HepG2 (cell line): ENCODE data around the gene ARMH3. TPM values are rescaled to one million over a fixed set of nuclear protein-coding genes. Genes with fewer than 3 reads are reported as not detected.
A peak's percentile ranks its signal among the peaks of the same experiment; 100 is the strongest.

Source experiments
- ATAC-seq: fragments of 200-7000 bp; cut with Tn5 transposase; 3 replicates; pipeline ENCODE4 v1.9.1; 2020; ENCODE audit warnings: mild to moderate bottlenecking, moderate library complexity
- BruUV-seq: library from RNA; stranded (reverse); fragments of 400-500 nt; replicated peaks from 2 replicates; lab custom pipeline; 2021; lab: Mats Ljungman, UMichigan
- CTCF ChIA-PET: fragments of 300-600 bp; formaldehyde crosslinking; extraction: SDS; loops from one replicate; lab custom pipeline; 2021; ENCODE audit warnings: low total read pairs, inconsistent platforms, low intra/inter-chr PET ratio; lab: Yijun Ruan, JAX
- POLR2A ChIA-PET: fragments of 350-600 bp; sonication (Branson Sonifier 250); formaldehyde crosslinking; loops from one replicate; lab custom pipeline; 2020; ENCODE audit warnings: antibody characterized with exemption, inconsistent platforms; lab: Yijun Ruan, JAX
- DNase-seq: peaks from one replicate; pipeline ENCODE4 v3.0.0-alpha.2; 2015; ENCODE audit warnings: low spot score
- FAIRE-seq: peaks from 3 replicates; lab custom pipeline; 2011; peaks lifted over from hg19 to GRCh38; lab: Jason Lieb, UNC
- H2AFZ ChIP-seq: one replicate; pipeline ENCODE4 v1.6.1; 2011; ENCODE audit warnings: low read length, inconsistent platforms
- H3K27ac ChIP-seq: fragments of 300-600 bp; 3 replicates; pipeline ENCODE4 v1.8.0; 2011; ENCODE audit warnings: mixed run types, mild to moderate bottlenecking, mixed read lengths, low read length, inconsistent platforms; ENCODE audit not compliant: insufficient read depth; ENCODE audit errors: extremely low read length
- H3K27me3 ChIP-seq, 2 experiments: fragments of 200-600 bp in 1 of 2; 2 replicates in 1 of 2; 3 replicates in 1 of 2; pipeline versions ENCODE4 v1.6.0 to v1.8.0; 2011; ENCODE audit warnings: low read length in 2 of 2, mild to moderate bottlenecking in 2 of 2, moderate library complexity in 2 of 2, inconsistent platforms in 1 of 2; ENCODE audit not compliant: insufficient read depth in 2 of 2, control insufficient read depth in 1 of 2
- H3K36me3 ChIP-seq, 2 experiments: fragments of 200-600 bp in 1 of 2; replicated peaks in 1 of 2; 2 replicates in 1 of 2; 3 replicates in 1 of 2; pipeline versions ENCODE4 v1.5.1 to v1.8.0; 2011; ENCODE audit warnings: low read length in 2 of 2, inconsistent platforms in 1 of 2; ENCODE audit not compliant: insufficient read depth in 2 of 2, control insufficient read depth in 1 of 2
- H3K4me1 ChIP-seq: 2 replicates; pipeline ENCODE4 v1.5.1; 2012; ENCODE audit warnings: low read length, inconsistent platforms; ENCODE audit not compliant: insufficient read depth
- H3K4me2 ChIP-seq: 2 replicates; pipeline ENCODE4 v1.6.0; 2011; ENCODE audit warnings: low read depth, low read length, inconsistent platforms
- H3K4me3 ChIP-seq, 3 experiments: fragments of 200-600 bp in 1 of 3; sonication (generic), shearing (Covaris generic) in 1 of 3; replicated peaks in 1 of 3; 2 replicates each; pipeline ENCODE4 v1.5.1; 2011 to 2016; ENCODE audit warnings: low read length in 3 of 3, inconsistent platforms in 2 of 3, low read depth in 2 of 3, mild to moderate bottlenecking in 2 of 3, control low read depth in 1 of 3, mixed read lengths in 1 of 3; ENCODE audit not compliant: insufficient read depth in 1 of 3
- H3K79me2 ChIP-seq: one replicate; pipeline ENCODE4 v1.6.1; 2011; ENCODE audit warnings: low read length, inconsistent platforms; ENCODE audit not compliant: insufficient read depth
- H3K9ac ChIP-seq: 2 replicates; pipeline ENCODE4 v1.6.0; 2011; ENCODE audit warnings: mild to moderate bottlenecking, low read depth, low read length, inconsistent platforms; ENCODE audit not compliant: insufficient read depth
- H3K9me3 ChIP-seq: 2 replicates; pipeline ENCODE4 v1.5.1; 2012; ENCODE audit warnings: mild to moderate bottlenecking, low read length
- H4K20me1 ChIP-seq: 2 replicates; pipeline ENCODE4 v1.6.0; 2011; ENCODE audit warnings: inconsistent platforms, mild to moderate bottlenecking, low read length, moderate library complexity; ENCODE audit not compliant: insufficient read depth
- AGO2 ChIP-seq: fragments of 200-400 bp; formaldehyde crosslinking; optimal IDR thresholded peaks from 2 replicates; pipeline ENCODE3; 2017; ENCODE audit warnings: mild to moderate bottlenecking, low read depth, low read length, moderate library complexity
- KDM5A ChIP-seq: fragments of 200-600 bp; sonication (generic); IDR thresholded peaks from 2 replicates; pipeline ENCODE4 v1.7.0; 2018; ENCODE audit warnings: antibody characterized with exemption, mild to moderate bottlenecking, low read length, borderline replicate concordance
- NR2F6 ChIP-seq, 2 experiments: IDR thresholded peaks; 2 replicates each; pipeline ENCODE4 v1.6.1; 2016; ENCODE audit warnings: antibody characterized with exemption in 1 of 2, mild to moderate bottlenecking in 1 of 2
- POLR2G ChIP-seq: fragments of 200-400 bp; formaldehyde crosslinking; IDR thresholded peaks from 2 replicates; pipeline ENCODE4 v1.6.1; 2018; ENCODE audit warnings: mild to moderate bottlenecking, low read depth, low read length, moderate library complexity
- SRY ChIP-seq: sonication (generic); formaldehyde crosslinking; IDR thresholded peaks from 2 replicates; pipeline ENCODE4 v1.8.0; 2022; ENCODE audit warnings: mild to moderate bottlenecking, missing genetic modification reagents
- TRIM24 ChIP-seq: sonication (generic); formaldehyde crosslinking; IDR thresholded peaks from 2 replicates; pipeline ENCODE4 v1.8.0; 2022; ENCODE audit warnings: mild to moderate bottlenecking, missing genetic modification reagents
- ZC3H13 ChIP-seq: sonication (generic); formaldehyde crosslinking; IDR thresholded peaks from 2 replicates; pipeline ENCODE4 v1.8.1; 2023; ENCODE audit warnings: mild to moderate bottlenecking, missing genetic modification reagents, moderate library complexity
- ZFP36 ChIP-seq: fragments of 150-350 bp; IDR thresholded peaks from 2 replicates; pipeline ENCODE4 v1.6.1; 2018; ENCODE audit warnings: borderline replicate concordance, low read length, low read depth; ENCODE audit not compliant: partially characterized antibody
- ZNF121 ChIP-seq: sonication (generic); formaldehyde crosslinking; IDR thresholded peaks from 2 replicates; pipeline ENCODE4 v1.5.0; 2020; ENCODE audit warnings: mild to moderate bottlenecking, missing genetic modification reagents
- ZNF230 ChIP-seq: sonication (generic); formaldehyde crosslinking; IDR thresholded peaks from 2 replicates; pipeline ENCODE4 v1.4.0; 2020; ENCODE audit warnings: mild to moderate bottlenecking, missing genetic modification reagents
- ZNF496 ChIP-seq: sonication (generic); formaldehyde crosslinking; IDR thresholded peaks from 2 replicates; pipeline ENCODE4 v1.8.1; 2023; ENCODE audit warnings: mild to moderate bottlenecking, moderate library complexity, missing genetic modification reagents; ENCODE audit not compliant: insufficient replicate concordance
- WGBS: methylation state at CpG from one replicate; pipeline ENCODE4 v1.1.6; 2017; ENCODE audit warnings: low lambda C conversion rate; 5-methylcytosine and 5-hydroxymethylcytosine counted together
- in situ Hi-C: cut with HindIII; loops from 2 replicates; pipeline ENCODE4 v1.10.0; 2017; ENCODE audit warnings: low pct_unique_long_range_greater_than_20kb; ENCODE audit not compliant: extremely low pct_ligation_motif_present
- intact Hi-C: fragments of 100-400 bp; cut with micrococcal nuclease; formaldehyde crosslinking; loops from one replicate; pipeline ENCODE4 v1.10.0; 2022; ENCODE audit not compliant: unreplicated experiment
- polyA plus RNA-seq, 8 experiments: library from polyadenylated mRNA; depleted of rRNA in 3 of 8; stranded (reverse) in 7 of 8; unstranded in 1 of 8; fragments of >200 nt; fragmentation: Illumina TruSeq in 4 of 8; extraction: Trizol in 4 of 8; gene quantifications; 2 replicates each; pipeline versions ENCODE4 v1.2.1 to v1.2.3, GENCODE V29; 2011 to 2016; ENCODE audit warnings: low read depth in 4 of 8, missing spikeins in 1 of 8, mixed read lengths in 1 of 8; ENCODE audit not compliant: insufficient read depth in 1 of 8
- total RNA-seq, 5 experiments: library from RNA; depleted of rRNA; stranded (reverse); fragments of >200 nt; fragmentation: Illumina TruSeq; extraction: Trizol; gene quantifications; 2 replicates each; pipeline ENCODE4 v1.2.3, GENCODE V29; 2016; ENCODE audit warnings: low read depth in 1 of 5
- TF ChIP-seq, protein P1 (sequence below): sonication (generic); formaldehyde crosslinking; IDR thresholded peaks from 2 replicates; pipeline ENCODE4 v1.4.0; 2020; ENCODE audit warnings: missing genetic modification reagents

ARMH3 gene
- total and polyA plus RNA-seq, 2 of the 13 experiments (the other 11 are each of a cell fraction or from before 2014, with no cell fraction given), result 8.4 to 16.9 TPM

DNA sequence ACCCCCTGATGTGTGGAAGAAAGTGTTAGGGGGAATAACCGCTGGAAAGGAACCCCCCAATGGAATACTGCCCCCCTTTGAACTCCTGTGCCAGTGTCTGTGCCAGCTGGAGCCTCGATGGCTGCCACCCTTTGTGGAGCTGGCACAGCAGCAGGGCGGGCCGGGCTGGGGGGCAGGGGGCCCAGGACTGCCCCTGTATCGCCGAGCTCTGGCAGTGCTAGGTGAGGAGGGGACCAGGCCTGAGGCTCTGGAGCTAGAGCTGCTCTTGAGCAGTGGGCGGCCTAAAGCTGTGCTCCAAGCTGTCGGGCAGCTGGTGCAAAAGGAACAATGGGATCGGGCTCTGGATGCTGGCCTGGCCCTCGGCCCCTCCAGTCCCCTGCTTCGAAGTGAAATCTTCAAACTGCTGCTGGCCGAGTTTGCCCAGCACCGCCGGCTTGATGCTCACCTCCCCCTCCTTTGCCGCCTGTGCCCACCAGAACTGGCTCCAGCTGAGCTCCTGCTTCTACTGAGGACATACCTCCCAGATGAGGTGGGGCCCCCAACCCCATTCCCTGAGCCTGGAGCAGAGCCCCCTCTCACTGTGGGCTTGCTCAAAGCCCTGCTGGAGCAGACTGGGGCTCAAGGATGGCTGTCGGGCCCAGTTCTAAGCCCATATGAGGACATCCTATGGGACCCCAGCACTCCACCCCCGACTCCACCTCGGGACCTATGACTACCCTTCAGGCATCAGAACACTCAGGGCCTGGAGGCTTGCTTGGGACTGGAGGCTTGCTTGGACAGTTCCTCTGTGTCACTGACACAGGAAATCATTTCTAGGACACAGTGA is 11.3 kb upstream of the ARMH3 start:
- WGBS, result 92% methylated on average over 5 of the region's 18 CpGs
- Histone ChIP-seq H2AFZ (no peak overlapping the region), H3K36me3 (peaks cover 0 to 3% of the 10 kb centered on the region in 2 experiments; a peak in 1 of 5 replicates), H3K27ac (no peak overlapping the region), H3K79me2 (peaks cover 13% of the 10 kb centered on the region), H3K27me3 (no peaks in the 10 kb centered on the region), H3K4me2 (peak overlapping the region; percentile 90), H4K20me1 (no peaks in the 10 kb centered on the region; the same call in 1 of the 2 replicates), H3K4me1 (peaks cover 29% of the 10 kb centered on the region), H3K9me3 (no peaks in the 10 kb centered on the region), H3K4me3 (no peak overlapping the region; a peak in 1 of 6 replicates), H3K9ac (peak overlapping the region; percentile 94; the same call in 1 of the 2 replicates)
- no peak for FAIRE-seq
- no peak for ATAC-seq
- TF ChIP-seq KDM5A (no peak), ZNF121 (no peak), POLR2G (no peak), TRIM24 (CRISPR knock-in tag) (no peak), SRY (CRISPR knock-in tag) (no peak), AGO2 (peak; percentile 55), ZFP36 (no peak), ZNF496 (no peak), ZC3H13 (CRISPR knock-in tag) (peak; percentile 63; the same call in 1 of the 2 replicates), NR2F6 (IDR thresholded peaks at IDR 0.05) (no peak), NR2F6 (CRISPR knock-in tag; IDR thresholded peaks at IDR 0.05) (no peak), ZNF230 (CRISPR knock-in tag) (no peak)
- TF ChIP-seq, protein P1, sequence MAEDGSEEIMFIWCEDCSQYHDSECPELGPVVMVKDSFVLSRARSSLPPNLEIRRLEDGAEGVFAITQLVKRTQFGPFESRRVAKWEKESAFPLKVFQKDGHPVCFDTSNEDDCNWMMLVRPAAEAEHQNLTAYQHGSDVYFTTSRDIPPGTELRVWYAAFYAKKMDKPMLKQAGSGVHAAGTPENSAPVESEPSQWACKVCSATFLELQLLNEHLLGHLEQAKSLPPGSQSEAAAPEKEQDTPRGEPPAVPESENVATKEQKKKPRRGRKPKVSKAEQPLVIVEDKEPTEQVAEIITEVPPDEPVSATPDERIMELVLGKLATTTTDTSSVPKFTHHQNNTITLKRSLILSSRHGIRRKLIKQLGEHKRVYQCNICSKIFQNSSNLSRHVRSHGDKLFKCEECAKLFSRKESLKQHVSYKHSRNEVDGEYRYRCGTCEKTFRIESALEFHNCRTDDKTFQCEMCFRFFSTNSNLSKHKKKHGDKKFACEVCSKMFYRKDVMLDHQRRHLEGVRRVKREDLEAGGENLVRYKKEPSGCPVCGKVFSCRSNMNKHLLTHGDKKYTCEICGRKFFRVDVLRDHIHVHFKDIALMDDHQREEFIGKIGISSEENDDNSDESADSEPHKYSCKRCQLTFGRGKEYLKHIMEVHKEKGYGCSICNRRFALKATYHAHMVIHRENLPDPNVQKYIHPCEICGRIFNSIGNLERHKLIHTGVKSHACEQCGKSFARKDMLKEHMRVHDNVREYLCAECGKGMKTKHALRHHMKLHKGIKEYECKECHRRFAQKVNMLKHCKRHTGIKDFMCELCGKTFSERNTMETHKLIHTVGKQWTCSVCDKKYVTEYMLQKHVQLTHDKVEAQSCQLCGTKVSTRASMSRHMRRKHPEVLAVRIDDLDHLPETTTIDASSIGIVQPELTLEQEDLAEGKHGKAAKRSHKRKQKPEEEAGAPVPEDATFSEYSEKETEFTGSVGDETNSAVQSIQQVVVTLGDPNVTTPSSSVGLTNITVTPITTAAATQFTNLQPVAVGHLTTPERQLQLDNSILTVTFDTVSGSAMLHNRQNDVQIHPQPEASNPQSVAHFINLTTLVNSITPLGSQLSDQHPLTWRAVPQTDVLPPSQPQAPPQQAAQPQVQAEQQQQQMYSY (CRISPR knock-in tag), result no peak
- DNase-seq, result no peak
- intact Hi-C loops, result loop anchor here (5.0 kb wide), 1 partner anchor 50 kb away; no protein-coding TSS in a partner anchor
- in situ Hi-C loops, result no loop called here
- no TSS peak for BruUV-seq
- CTCF ChIA-PET, result no interaction called here
- POLR2A ChIA-PET, result interaction anchor here (0.9 to 3.5 kb wide), 4 partner anchors 8 to 52 kb away, joined by 3 to 39 read pairs (median 3); partner anchors contain the start of gene ARMH3
